H1 (cell line): ENCODE results near the gene ZACN. TPM values are rescaled to one million over a fixed set of nuclear protein-coding genes. Genes with fewer than 3 reads are reported as not detected.

Source experiments
- ATF2 ChIP-seq: IDR thresholded peaks from 2 replicates; pipeline ENCODE4 v1.6.1; 2012; ENCODE audit warnings: low read length, inconsistent platforms
- ATF3 ChIP-seq: IDR thresholded peaks from 2 replicates; pipeline ENCODE4 v1.6.1; 2011; ENCODE audit warnings: low read depth, mild to moderate bottlenecking, low read length; ENCODE audit not compliant: insufficient read depth
- BACH1 ChIP-seq: IDR thresholded peaks from 2 replicates; pipeline ENCODE4 v1.6.1; 2012; ENCODE audit warnings: low read length, improper control_type of control experiment
- CTCF ChIP-seq, 3 experiments: IDR thresholded peaks; 1 replicate in 2 of 3; 2 replicates in 1 of 3; pipeline versions ENCODE4 v1.5.1 to v1.6.1; 2011; ENCODE audit warnings: low read length in 3 of 3, mild to moderate bottlenecking in 3 of 3, inconsistent platforms in 2 of 3, low read depth in 1 of 3, moderate library complexity in 1 of 3; ENCODE audit not compliant: insufficient read depth in 1 of 3; ENCODE audit errors: control extremely low read depth in 1 of 3
- KDM4A ChIP-seq: IDR thresholded peaks from one replicate; pipeline ENCODE4 v1.7.1; 2012; ENCODE audit warnings: low read depth, mild to moderate bottlenecking, moderate library complexity, low read length, inconsistent platforms; ENCODE audit not compliant: severe bottlenecking
- POLR2A ChIP-seq, 2 experiments: IDR thresholded peaks; 1 replicate in 1 of 2; 2 replicates in 1 of 2; pipeline ENCODE4 v1.6.1; 2011; ENCODE audit warnings: low read depth in 2 of 2, low read length in 2 of 2, mild to moderate bottlenecking in 2 of 2; ENCODE audit errors: control extremely low read depth in 1 of 2
- SIN3A ChIP-seq, 2 experiments: IDR thresholded peaks in 1 of 2; conservative IDR thresholded peaks in 1 of 2; 2 replicates each; pipeline ENCODE4 v1.6.1; 2011 to 2012; ENCODE audit warnings: low read length in 2 of 2, improper control_type of control experiment in 1 of 2, low read depth in 1 of 2, mild to moderate bottlenecking in 1 of 2
- polyA plus RNA-seq, 7 experiments: library from polyadenylated mRNA; depleted of rRNA in 3 of 7; stranded (reverse) in 5 of 7; unstranded in 2 of 7; fragments of >200 nt in 5 of 7; fragments of 200-250 nt in 2 of 7; gene quantifications; 1 replicate in 5 of 7; 2 replicates in 1 of 7; 4 replicates in 1 of 7; pipeline versions ENCODE4 v1.2.1 to v1.2.3, GENCODE V29; 2011 to 2013; ENCODE audit warnings: missing spikeins in 2 of 7, mixed read lengths in 2 of 7
- total RNA-seq: library from RNA; stranded (reverse); fragmentation: NEBNext Ultra II Directional; extraction: Animal tissue kit (Norgen Biotek cat#: 25700); gene quantifications from 2 replicates; pipeline ENCODE4 v1.2.1, GENCODE V29; 2021

The ZACN gene
- total and polyA plus RNA-seq, 2 of the 8 experiments (the other 6 are each of a cell fraction or from before 2014, with no cell fraction given): 0.26 TPM; not detected in 1

- TF ChIP-seq BACH1 (no peak), ATF3 (no peak), CTCF (IDR thresholded peaks at IDR 0.05; ENCODE audit: control extremely low read depth in 1 of 3, insufficient read depth in 1 of 3, low read depth in 1 of 3, low read length in 3 of 3) (peak; percentile 31 to 75 (median 68)), ATF2 (no peak), KDM4A (no peak), SIN3A (conservative IDR thresholded peaks at IDR 0.05 in 1 of 2, IDR thresholded peaks at IDR 0.05 in 1 of 2; ENCODE audit: low read depth in 1 of 2, low read length in 2 of 2) (0 out of 4 replicates have a peak, but pooled peaks of 1 of the 2 experiments have one; percentile 48), POLR2A (IDR thresholded peaks at IDR 0.05; ENCODE audit: control extremely low read depth in 1 of 2, low read depth in 2 of 2, low read length in 2 of 2) (no peak)
Observed at GRCh38 chr17:76075364-76076145, 3.4 kb upstream of the ZACN start (continued).
